ENCODE measurements around the gene DGKQ. TPM values are rescaled to one million over a fixed set of nuclear protein-coding genes. Genes with fewer than 3 reads are reported as not detected.

The DGKQ gene
- total RNA-seq, 6 experiments from 2014 or later, result 4.6 to 10.5 (median 5.7) TPM

GRCh38 chr4:1019729-1020470 is 46.5 kb upstream of the DGKQ start:
- H3K27me3 ChIP-seq, result no peaks in the 10 kb centered on the region
- H3K9me3 ChIP-seq, result no peaks in the 10 kb centered on the region
- H3K36me3 ChIP-seq, result peaks cover 0 to 8% (median 2%) of the 10 kb centered on the region in 4 donors
- TF ChIP-seq, protein P1, sequence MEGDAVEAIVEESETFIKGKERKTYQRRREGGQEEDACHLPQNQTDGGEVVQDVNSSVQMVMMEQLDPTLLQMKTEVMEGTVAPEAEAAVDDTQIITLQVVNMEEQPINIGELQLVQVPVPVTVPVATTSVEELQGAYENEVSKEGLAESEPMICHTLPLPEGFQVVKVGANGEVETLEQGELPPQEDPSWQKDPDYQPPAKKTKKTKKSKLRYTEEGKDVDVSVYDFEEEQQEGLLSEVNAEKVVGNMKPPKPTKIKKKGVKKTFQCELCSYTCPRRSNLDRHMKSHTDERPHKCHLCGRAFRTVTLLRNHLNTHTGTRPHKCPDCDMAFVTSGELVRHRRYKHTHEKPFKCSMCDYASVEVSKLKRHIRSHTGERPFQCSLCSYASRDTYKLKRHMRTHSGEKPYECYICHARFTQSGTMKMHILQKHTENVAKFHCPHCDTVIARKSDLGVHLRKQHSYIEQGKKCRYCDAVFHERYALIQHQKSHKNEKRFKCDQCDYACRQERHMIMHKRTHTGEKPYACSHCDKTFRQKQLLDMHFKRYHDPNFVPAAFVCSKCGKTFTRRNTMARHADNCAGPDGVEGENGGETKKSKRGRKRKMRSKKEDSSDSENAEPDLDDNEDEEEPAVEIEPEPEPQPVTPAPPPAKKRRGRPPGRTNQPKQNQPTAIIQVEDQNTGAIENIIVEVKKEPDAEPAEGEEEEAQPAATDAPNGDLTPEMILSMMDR (IDR thresholded peaks at IDR 0.05), result no peak
- no peak for TF ChIP-seq POLR2A (IDR thresholded peaks at IDR 0.05)
- H3K27ac ChIP-seq, result no peak overlapping the region
- ATAC-seq, result no peak
- no CpG with 5 or more reads among the region's 23 CpGs for WGBS (ENCODE audit: insufficient coverage, low coverage, low lambda C conversion rate, missing lambda C conversion rate)
- intact Hi-C loops (cut with DNase I), result loop anchor here in 1 of 2 donors (10.0 kb wide), 1 partner anchor 205 kb away; no protein-coding TSS in a partner anchor
- H3K4me3 ChIP-seq, result no peak overlapping the region
- no peaks in the 10 kb centered on the region for H3K4me1 ChIP-seq
- DNase-seq, result no peak

DNA sequence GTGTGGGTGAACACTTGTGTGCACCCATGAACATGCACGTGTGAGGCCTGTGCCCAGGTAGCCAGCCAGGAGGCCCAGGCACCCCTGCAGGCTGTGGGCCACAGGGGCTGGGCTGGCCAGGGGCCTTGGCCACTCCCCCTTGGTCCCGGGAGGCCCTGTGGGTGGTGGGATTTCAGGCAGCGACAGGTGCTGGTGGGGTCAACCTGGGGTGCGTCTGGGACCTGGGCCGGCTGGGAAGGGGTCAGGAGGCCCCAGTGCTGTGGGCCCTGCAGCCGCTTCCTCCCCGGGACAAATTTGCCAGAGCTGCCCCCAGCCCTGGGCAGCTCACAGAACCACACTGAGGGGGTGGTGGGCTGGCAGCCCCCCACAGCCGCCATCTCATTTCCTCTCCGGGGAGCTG is 46.0 kb upstream of the DGKQ start:
- Histone ChIP-seq H3K4me3 (no peak overlapping the region), H3K4me1 (no peaks in the 10 kb centered on the region), H3K27me3 (no peaks in the 10 kb centered on the region), H3K27ac (no peak overlapping the region), H3K9me3 (no peaks in the 10 kb centered on the region), H3K36me3 (peaks cover 0 to 2% (median under 1%) of the 10 kb centered on the region in 4 donors)
- intact Hi-C loops (cut with DNase I), result no loop called here
- TF ChIP-seq POLR2A (IDR thresholded peaks at IDR 0.05), result no peak
- TF ChIP-seq, protein P1 (IDR thresholded peaks at IDR 0.05), result no peak
- DNase-seq, result no peak
- WGBS (ENCODE audit: insufficient coverage, low coverage, low lambda C conversion rate, missing lambda C conversion rate), result no CpG with 5 or more reads among the region's 9 CpGs
- no peak for ATAC-seq

DNA sequence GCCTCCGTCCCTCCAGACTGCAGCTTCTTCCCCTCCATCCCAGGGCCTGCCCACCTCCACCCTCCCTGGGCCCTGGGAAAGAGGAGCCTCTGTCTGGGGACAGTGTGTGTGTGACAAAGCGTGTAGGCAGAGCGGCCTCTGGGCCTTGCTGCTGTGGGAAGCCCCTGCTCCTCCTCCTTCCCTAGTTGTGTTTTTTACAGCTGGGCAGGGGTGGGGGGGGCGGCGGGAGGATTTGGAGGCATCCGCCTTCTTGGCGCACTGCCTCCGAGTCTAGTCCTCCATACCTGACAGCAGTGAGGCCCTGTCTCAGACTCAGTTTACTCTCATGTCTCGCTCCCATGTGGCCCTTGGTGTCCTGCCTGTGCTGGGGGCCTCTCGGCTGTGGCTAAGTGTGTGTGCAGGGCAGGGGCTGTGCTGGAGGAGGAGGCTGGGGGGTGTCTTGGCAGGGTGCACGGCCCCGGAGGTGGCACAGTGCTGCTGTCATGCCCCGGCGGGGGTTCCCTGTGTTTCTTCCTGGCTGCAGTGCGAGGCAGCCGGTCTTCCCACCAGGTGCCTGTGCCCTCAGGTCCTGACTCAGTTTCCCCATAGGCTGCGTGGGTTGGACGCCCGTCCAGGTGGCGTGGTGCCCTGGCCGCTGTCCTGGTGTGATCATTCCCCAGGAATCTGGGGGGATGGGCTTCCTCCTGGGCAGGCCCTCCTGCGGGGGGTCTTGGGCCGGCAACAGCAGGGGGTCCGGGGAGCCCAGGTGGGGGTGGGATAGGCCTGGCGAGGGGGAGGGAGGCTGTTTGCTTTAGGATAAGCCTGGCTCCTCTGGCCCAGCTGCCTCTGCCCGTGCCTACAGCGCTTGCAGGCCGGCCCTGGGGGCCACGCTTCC is 45.0 kb upstream of the DGKQ start:
- TF ChIP-seq, protein P1 (IDR thresholded peaks at IDR 0.05), result no peak
- TF ChIP-seq POLR2A (IDR thresholded peaks at IDR 0.05), result no peak
- Histone ChIP-seq H3K4me1 (peaks cover 0 to 6% (median 3%) of the 10 kb centered on the region in 4 donors), H3K4me3 (no peak overlapping the region), H3K27me3 (no peaks in the 10 kb centered on the region), H3K36me3 (peaks cover 0 to 3% (median 0%) of the 10 kb centered on the region in 4 donors), H3K27ac (no peak overlapping the region), H3K9me3 (no peaks in the 10 kb centered on the region)
- no peak for ATAC-seq
- DNase-seq, result no peak
- no CpG with 5 or more reads among the region's 29 CpGs for WGBS (ENCODE audit: insufficient coverage, low coverage, low lambda C conversion rate, missing lambda C conversion rate)
- intact Hi-C loops (cut with DNase I), result no loop called here

DNA sequence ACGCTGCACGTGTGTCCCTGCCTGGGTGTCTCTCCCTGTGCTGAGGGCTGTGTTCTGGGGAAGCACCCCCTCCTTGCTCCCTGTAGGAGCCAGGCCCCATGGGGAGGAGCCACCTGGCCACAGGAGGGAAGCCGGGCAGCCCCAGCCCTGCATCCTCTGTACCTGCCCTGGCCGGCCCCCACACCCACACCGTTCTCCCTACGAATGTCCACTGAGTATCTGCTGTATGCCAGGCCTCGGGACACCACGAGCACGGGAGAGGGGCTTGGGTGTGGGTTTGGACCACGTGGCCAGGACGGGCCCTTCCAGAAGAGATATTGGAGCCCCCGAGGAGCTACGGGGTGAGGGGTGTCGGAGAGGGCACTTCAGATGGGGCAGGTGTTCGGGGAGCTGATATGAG is 44.3 kb upstream of the DGKQ start:
- WGBS (ENCODE audit: insufficient coverage, low coverage, low lambda C conversion rate, missing lambda C conversion rate), result 90% methylated on average over 6 of the region's 15 CpGs
- no peak overlapping the region for H3K27ac ChIP-seq
- DNase-seq, result no peak

More for the DNA sequence above, 44.3 kb upstream of the DGKQ start:
- no peak for ATAC-seq
- H3K9me3 ChIP-seq, result no peaks in the 10 kb centered on the region
- H3K36me3 ChIP-seq, result peaks cover 0 to 8% (median 0%) of the 10 kb centered on the region in 4 donors
- H3K4me1 ChIP-seq, result peaks cover 0 to 12% (median 6%) of the 10 kb centered on the region in 4 donors
- intact Hi-C loops (cut with DNase I), result no loop called here
- no peak overlapping the region for H3K4me3 ChIP-seq
- no peak for TF ChIP-seq POLR2A (IDR thresholded peaks at IDR 0.05)
- TF ChIP-seq, protein P1 (IDR thresholded peaks at IDR 0.05), result no peak
- H3K27me3 ChIP-seq, result no peaks in the 10 kb centered on the region
